ENCODE data around the gene CHRDL1.

DNA sequence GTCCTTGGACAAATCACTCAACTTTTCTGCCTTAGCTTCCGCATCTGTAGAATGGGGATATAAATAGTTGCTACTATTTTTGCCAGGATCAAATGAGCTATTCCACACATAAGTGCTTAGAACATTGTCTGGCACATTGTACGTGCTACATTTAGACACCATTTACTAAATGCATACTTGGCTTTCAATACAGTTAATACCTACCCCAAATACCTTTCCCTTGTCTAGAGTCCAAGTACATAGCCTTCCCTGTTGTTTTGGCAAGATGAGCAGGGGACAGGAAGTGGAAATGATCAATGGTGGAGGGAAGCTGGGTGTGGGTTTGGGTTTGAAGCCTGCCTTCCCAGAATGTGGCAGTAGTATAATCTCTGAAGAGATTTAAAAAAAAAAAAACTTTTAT, 82.0 kb downstream of the CHRDL1 start:
- TF ChIP-seq, protein P1, sequence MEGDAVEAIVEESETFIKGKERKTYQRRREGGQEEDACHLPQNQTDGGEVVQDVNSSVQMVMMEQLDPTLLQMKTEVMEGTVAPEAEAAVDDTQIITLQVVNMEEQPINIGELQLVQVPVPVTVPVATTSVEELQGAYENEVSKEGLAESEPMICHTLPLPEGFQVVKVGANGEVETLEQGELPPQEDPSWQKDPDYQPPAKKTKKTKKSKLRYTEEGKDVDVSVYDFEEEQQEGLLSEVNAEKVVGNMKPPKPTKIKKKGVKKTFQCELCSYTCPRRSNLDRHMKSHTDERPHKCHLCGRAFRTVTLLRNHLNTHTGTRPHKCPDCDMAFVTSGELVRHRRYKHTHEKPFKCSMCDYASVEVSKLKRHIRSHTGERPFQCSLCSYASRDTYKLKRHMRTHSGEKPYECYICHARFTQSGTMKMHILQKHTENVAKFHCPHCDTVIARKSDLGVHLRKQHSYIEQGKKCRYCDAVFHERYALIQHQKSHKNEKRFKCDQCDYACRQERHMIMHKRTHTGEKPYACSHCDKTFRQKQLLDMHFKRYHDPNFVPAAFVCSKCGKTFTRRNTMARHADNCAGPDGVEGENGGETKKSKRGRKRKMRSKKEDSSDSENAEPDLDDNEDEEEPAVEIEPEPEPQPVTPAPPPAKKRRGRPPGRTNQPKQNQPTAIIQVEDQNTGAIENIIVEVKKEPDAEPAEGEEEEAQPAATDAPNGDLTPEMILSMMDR (IDR thresholded peaks at IDR 0.05), result no peak
- TF ChIP-seq ZFX (IDR thresholded peaks at IDR 0.05; ENCODE audit: borderline replicate concordance), result no peak

All from 22Rv1 (cell line).